H1 (cell line): ENCODE measurements around the gene SEMA4D. TPM values are rescaled to one million over a fixed set of nuclear protein-coding genes. Genes with fewer than 3 reads are reported as not detected.

ENCODE experiments used
- CTCF ChIA-PET: fragments of 300-600 bp; sonication (Branson Sonifier 250); formaldehyde crosslinking; loops from one replicate; lab custom pipeline; 2021; ENCODE audit not compliant: partially characterized antibody; lab: Charles Lee
- POLR2A ChIA-PET: fragments of 300-600 bp; sonication (Branson Sonifier 250); formaldehyde crosslinking; loops from one replicate; lab custom pipeline; 2021; ENCODE audit warnings: inconsistent platforms; ENCODE audit not compliant: partially characterized antibody; lab: Charles Lee
- DNase-seq, 2 experiments: peaks; one replicate each; pipeline versions ENCODE4 v3.0.0 to v3.0.0-alpha.2; 2010 to 2022; ENCODE audit warnings: low spot score in 2 of 2, low read depth in 1 of 2, mixed read lengths in 1 of 2
- FAIRE-seq: peaks from 2 replicates; lab custom pipeline; 2011; peaks lifted over from hg19 to GRCh38; lab: Jason Lieb, UNC
- H2AFZ ChIP-seq: 2 replicates; pipeline ENCODE4 v1.8.1; 2012; ENCODE audit warnings: low read length, inconsistent platforms
- H2AK5ac ChIP-seq: 2 replicates; pipeline ENCODE4 v1.6.1; 2013; ENCODE audit warnings: low read depth, low read length
- H2BK120ac ChIP-seq: replicated peaks from 2 replicates; pipeline ENCODE3; 2013; ENCODE audit warnings: low read depth, low read length, inconsistent platforms
- H2BK12ac ChIP-seq: 2 replicates; pipeline ENCODE4 v1.6.1; 2013; ENCODE audit warnings: low read depth, low read length
- H2BK15ac ChIP-seq: 2 replicates; pipeline ENCODE4 v1.6.1; 2013; ENCODE audit warnings: low read length
- H2BK20ac ChIP-seq: 2 replicates; pipeline ENCODE4 v1.6.1; 2013; ENCODE audit warnings: low read length
- H2BK5ac ChIP-seq: 2 replicates; pipeline ENCODE4 v1.6.1; 2013; ENCODE audit warnings: low read depth, low read length
- H3K14ac ChIP-seq: 2 replicates; pipeline ENCODE4 v1.6.1; 2013; ENCODE audit warnings: inconsistent platforms; ENCODE audit not compliant: insufficient read length
- H3K18ac ChIP-seq: 2 replicates; pipeline ENCODE4 v1.6.1; 2013; ENCODE audit warnings: low read length; ENCODE audit errors: extremely low read depth
- H3K23ac ChIP-seq: 2 replicates; pipeline ENCODE4 v1.6.1; 2013; ENCODE audit warnings: inconsistent platforms; ENCODE audit not compliant: insufficient read length
- H3K23me2 ChIP-seq: 2 replicates; pipeline ENCODE4 v1.6.1; 2013; ENCODE audit warnings: low read depth, low read length
- H3K27ac ChIP-seq: 2 replicates; pipeline ENCODE4 v1.6.1; 2011; ENCODE audit warnings: low read depth, low read length, inconsistent platforms
- H3K27me3 ChIP-seq, 4 experiments: replicated peaks in 1 of 4; 1 replicate in 1 of 4; 2 replicates in 3 of 4; pipeline versions ENCODE4 v1.6.1 to v1.8.1; 2011 to 2013; ENCODE audit warnings: low read length in 3 of 4, mild to moderate bottlenecking in 3 of 4, inconsistent platforms in 2 of 4, mixed read lengths in 2 of 4, moderate library complexity in 1 of 4; ENCODE audit not compliant: control insufficient read depth in 3 of 4, insufficient read depth in 3 of 4; ENCODE audit errors: extremely low read depth in 1 of 4
- H3K36me3 ChIP-seq, 4 experiments: 2 replicates each; pipeline versions ENCODE4 v1.6.1 to v1.8.1; 2011 to 2013; ENCODE audit warnings: mild to moderate bottlenecking in 4 of 4, low read length in 3 of 4, moderate library complexity in 2 of 4, control low read depth in 1 of 4, inconsistent platforms in 1 of 4; ENCODE audit not compliant: insufficient read depth in 4 of 4, control insufficient read depth in 2 of 4
- H3K4ac ChIP-seq: replicated peaks from 2 replicates; pipeline ENCODE3; 2013; ENCODE audit warnings: low read length, low read depth, mixed read lengths, inconsistent platforms; ENCODE audit not compliant: insufficient read length
- H3K4me1 ChIP-seq, 4 experiments: replicated peaks in 1 of 4; 1 replicate in 1 of 4; 2 replicates in 3 of 4; pipeline versions ENCODE4 v1.6.1 to v1.8.1; 2011 to 2013; ENCODE audit warnings: low read length in 3 of 4, inconsistent platforms in 2 of 4, mixed read lengths in 1 of 4; ENCODE audit not compliant: insufficient read depth in 4 of 4, control insufficient read depth in 3 of 4
- H3K4me2 ChIP-seq, 2 experiments: 2 replicates each; pipeline versions ENCODE4 v1.6.1 to v1.8.1; 2011 to 2013; ENCODE audit warnings: low read depth in 2 of 2, low read length in 2 of 2, control low read depth in 1 of 2, inconsistent platforms in 1 of 2, mild to moderate bottlenecking in 1 of 2; ENCODE audit not compliant: insufficient read depth in 1 of 2
- H3K4me3 ChIP-seq, 4 experiments: fragments of 200-600, 300-600 bp in 1 of 4; sonication (generic), shearing (Covaris generic), sonication (Bioruptor Twin) in 1 of 4; 2 replicates each; pipeline versions ENCODE4 v1.5.1 to v1.8.1; 2011 to 2016; ENCODE audit warnings: low read length in 4 of 4, low read depth in 3 of 4, control low read depth in 2 of 4, inconsistent platforms in 2 of 4, mild to moderate bottlenecking in 2 of 4, mixed read lengths in 1 of 4, moderate library complexity in 1 of 4; ENCODE audit not compliant: insufficient read depth in 2 of 4; ENCODE audit errors: extremely low read depth in 1 of 4
- H3K56ac ChIP-seq: replicated peaks from 2 replicates; pipeline ENCODE3; 2013; ENCODE audit warnings: low read depth, mild to moderate bottlenecking, mixed read lengths, low read length, inconsistent platforms; ENCODE audit not compliant: insufficient read length
- H3K79me1 ChIP-seq: 2 replicates; pipeline ENCODE4 v1.6.1; 2013; ENCODE audit warnings: low read depth, low read length, control low read depth
- H3K79me2 ChIP-seq, 2 experiments: 2 replicates each; pipeline versions ENCODE4 v1.6.1 to v1.8.1; 2012 to 2013; ENCODE audit warnings: low read length in 2 of 2, mild to moderate bottlenecking in 2 of 2, inconsistent platforms in 1 of 2; ENCODE audit not compliant: insufficient read depth in 2 of 2, control insufficient read depth in 1 of 2
- H3K9ac ChIP-seq, 4 experiments: replicated peaks in 1 of 4; 1 replicate in 1 of 4; 2 replicates in 3 of 4; pipeline versions ENCODE4 v1.6.1 to v1.8.1; 2011 to 2013; ENCODE audit warnings: low read depth in 3 of 4, low read length in 3 of 4, control low read depth in 2 of 4, mild to moderate bottlenecking in 2 of 4, moderate library complexity in 2 of 4, inconsistent platforms in 1 of 4; ENCODE audit errors: extremely low read depth in 1 of 4
- H3K9me3 ChIP-seq, 2 experiments: 2 replicates each; pipeline versions ENCODE4 v1.6.1 to v1.8.1; 2012 to 2013; ENCODE audit warnings: mild to moderate bottlenecking in 2 of 2, moderate library complexity in 2 of 2, control low read depth in 1 of 2, inconsistent platforms in 1 of 2, low read depth in 1 of 2, low read length in 1 of 2, mixed read lengths in 1 of 2; ENCODE audit not compliant: insufficient read depth in 2 of 2
- H4K20me1 ChIP-seq, 2 experiments: replicated peaks in 1 of 2; 2 replicates each; pipeline versions ENCODE3 to v1.8.1; 2011 to 2013; ENCODE audit warnings: inconsistent platforms in 2 of 2, low read length in 2 of 2, mild to moderate bottlenecking in 1 of 2; ENCODE audit not compliant: insufficient read depth in 2 of 2, control insufficient read depth in 1 of 2
- H4K5ac ChIP-seq: 2 replicates; pipeline ENCODE4 v1.6.1; 2013; ENCODE audit warnings: low read length, low read depth, mixed read lengths, inconsistent platforms; ENCODE audit not compliant: insufficient read length
- H4K8ac ChIP-seq: 2 replicates; pipeline ENCODE4 v1.8.0; 2013; ENCODE audit warnings: mild to moderate bottlenecking, moderate library complexity, low read length, inconsistent platforms; ENCODE audit not compliant: insufficient read depth; ENCODE audit errors: extremely low read depth
- H4K91ac ChIP-seq: replicated peaks from 2 replicates; pipeline ENCODE3; 2013; ENCODE audit warnings: low read length, mixed read lengths, inconsistent platforms; ENCODE audit not compliant: insufficient read length
- BRCA1 ChIP-seq: IDR thresholded peaks from 2 replicates; pipeline ENCODE4 v1.6.1; 2012; ENCODE audit warnings: low read depth, low read length, improper control_type of control experiment
- CREB1 ChIP-seq: IDR thresholded peaks from 2 replicates; pipeline ENCODE4 v1.6.1; 2012; ENCODE audit warnings: inconsistent platforms
- GABPA ChIP-seq: IDR thresholded peaks from 2 replicates; pipeline ENCODE4 v1.6.1; 2011; ENCODE audit warnings: mild to moderate bottlenecking, low read length, moderate library complexity, borderline replicate concordance; ENCODE audit not compliant: insufficient read depth
- GTF2F1 ChIP-seq: IDR thresholded peaks from 2 replicates; pipeline ENCODE4 v1.6.1; 2012; ENCODE audit warnings: low read depth, low read length, improper control_type of control experiment, borderline replicate concordance
- JUND ChIP-seq: IDR thresholded peaks from 2 replicates; pipeline ENCODE4 v1.6.1; 2011; ENCODE audit warnings: mild to moderate bottlenecking, improper control_type of control experiment, low read length
- KDM1A ChIP-seq: fragments of 200-600, 300-600 bp; sonication (generic); IDR thresholded peaks from 2 replicates; pipeline ENCODE4 v1.7.1; 2016; ENCODE audit warnings: mild to moderate bottlenecking, low read length, borderline replicate concordance
- NANOG ChIP-seq: IDR thresholded peaks from 2 replicates; pipeline ENCODE4 v1.6.1; 2011; ENCODE audit warnings: low read length, low read depth, mild to moderate bottlenecking, inconsistent platforms; ENCODE audit not compliant: insufficient read depth, poor library complexity, severe bottlenecking
- POLR2A ChIP-seq, 2 experiments: IDR thresholded peaks; 1 replicate in 1 of 2; 2 replicates in 1 of 2; pipeline ENCODE4 v1.6.1; 2011; ENCODE audit warnings: low read depth in 2 of 2, low read length in 2 of 2, mild to moderate bottlenecking in 2 of 2; ENCODE audit errors: control extremely low read depth in 1 of 2
- RXRA ChIP-seq: IDR thresholded peaks from 2 replicates; pipeline ENCODE4 v1.6.1; 2011; ENCODE audit warnings: low read depth, mild to moderate bottlenecking, low read length, moderate library complexity; ENCODE audit not compliant: insufficient read depth
- SP2 ChIP-seq: IDR thresholded peaks from 2 replicates; pipeline ENCODE4 v1.6.1; 2012; ENCODE audit warnings: mild to moderate bottlenecking, low read length, inconsistent platforms
- TAF7 ChIP-seq: optimal IDR thresholded peaks from 2 replicates; pipeline ENCODE3; 2011; ENCODE audit warnings: low read depth, mild to moderate bottlenecking, inconsistent platforms, low read length, moderate library complexity, borderline replicate concordance
- TBP ChIP-seq: IDR thresholded peaks from 2 replicates; pipeline ENCODE4 v1.6.1; 2011; ENCODE audit warnings: low read depth, low read length, improper control_type of control experiment
- TCF12 ChIP-seq: IDR thresholded peaks from 2 replicates; pipeline ENCODE4 v1.6.1; 2011; ENCODE audit warnings: low read depth, mild to moderate bottlenecking, low read length
- ZNF274 ChIP-seq: IDR thresholded peaks from 2 replicates; pipeline ENCODE4 v1.7.0; 2012; ENCODE audit warnings: low read length, borderline replicate concordance; ENCODE audit errors: extremely low read depth
- WGBS, 2 experiments: shearing (Covaris generic) in 1 of 2; methylation state at CpG; one replicate each; pipeline versions ENCODE4 v1.1.6 to v1.1.7; 2013 to 2015; ENCODE audit warnings: low lambda C conversion rate in 2 of 2, mixed read lengths in 2 of 2, inconsistent platforms in 1 of 2, low coverage in 1 of 2, missing lambda C conversion rate in 1 of 2; ENCODE audit not compliant: insufficient replicate concordance in 2 of 2, insufficient coverage in 1 of 2, insufficient read length in 1 of 2; ENCODE audit errors: extremely low coverage in 1 of 2, missing lambda C conversion rate in 1 of 2; 5-methylcytosine and 5-hydroxymethylcytosine counted together
- polyA plus RNA-seq, 7 experiments: library from polyadenylated mRNA; depleted of rRNA in 3 of 7; stranded (reverse) in 5 of 7; unstranded in 2 of 7; fragments of >200 nt in 5 of 7; fragments of 200-250 nt in 2 of 7; gene quantifications; 1 replicate in 5 of 7; 2 replicates in 1 of 7; 4 replicates in 1 of 7; pipeline versions ENCODE4 v1.2.1 to v1.2.3, GENCODE V29; 2011 to 2013; ENCODE audit warnings: missing spikeins in 2 of 7, mixed read lengths in 2 of 7
- total RNA-seq: library from RNA; stranded (reverse); fragmentation: NEBNext Ultra II Directional; extraction: Animal tissue kit (Norgen Biotek cat#: 25700); gene quantifications from 2 replicates; pipeline ENCODE4 v1.2.1, GENCODE V29; 2021

Gene SEMA4D
- total and polyA plus RNA-seq, 2 of the 8 experiments (the other 6 are each of a cell fraction or from before 2014, with no cell fraction given), result 21.0 to 70.4 TPM

- Histone ChIP-seq H2BK5ac (no peak overlapping the region), H3K79me1 (no peaks in the 10 kb centered on the region), H4K91ac (no peak overlapping the region), H3K18ac (no peak overlapping the region), H4K8ac (no peak overlapping the region), H3K56ac (no peak overlapping the region), H4K5ac (no peak overlapping the region), H3K4me2 (no peak overlapping the region), H3K9ac (no peak overlapping the region), H3K79me2 (no peaks in the 10 kb centered on the region), H3K4me3 (no peak overlapping the region), H2AK5ac (no peak overlapping the region), H3K36me3 (no peaks in the 10 kb centered on the region), H3K9me3 (0 out of 4 replicates have a peak, but pooled peaks cover 0 to 6% of the 10 kb centered on the region in 2 experiments), H2BK15ac (no peak overlapping the region), H3K14ac (no peak overlapping the region), H3K4ac (no peak overlapping the region), H3K4me1 (no peaks in the 10 kb centered on the region), H2BK120ac (no peak overlapping the region), H2BK12ac (no peak overlapping the region), H2AFZ (no peak overlapping the region), H4K20me1 (no peaks in the 10 kb centered on the region), H3K27ac (no peak overlapping the region), H3K27me3 (no peaks in the 10 kb centered on the region; a peak in 1 of 7 replicates), H2BK20ac (no peak overlapping the region), H3K23ac (no peak overlapping the region), H3K23me2 (no peaks in the 10 kb centered on the region)
- DNase-seq (no peak), FAIRE-seq (no peak)
- POLR2A ChIA-PET, result no interaction called here
- CTCF ChIA-PET, result interaction anchor here (0.6 to 5.8 kb wide), 5 partner anchors 15 to 100 kb away, joined by 3 to 28 read pairs (median 4); no protein-coding TSS in a partner anchor
- TF ChIP-seq POLR2A (IDR thresholded peaks at IDR 0.05; ENCODE audit: control extremely low read depth in 1 of 2, low read depth in 2 of 2, low read length in 2 of 2), result no peak
- TF ChIP-seq NANOG, result no peak
- TF ChIP-seq ZNF274, result no peak
- TF ChIP-seq GTF2F1, result no peak
- TF ChIP-seq TBP, result no peak
- TF ChIP-seq RXRA, result no peak
- no peak for TF ChIP-seq BRCA1
- no peak for TF ChIP-seq TCF12
- TF ChIP-seq TAF7, result no peak
- TF ChIP-seq GABPA, result no peak
- no peak for TF ChIP-seq JUND
- no peak for TF ChIP-seq KDM1A
- no peak for TF ChIP-seq CREB1
- TF ChIP-seq SP2, result no peak
- 89% methylated on average over 6 of the region's 6 CpGs; no CpG with 5 or more reads in 1 of the 2 experiments for WGBS, 2 experiments
Observed at GRCh38 chr9:89528540-89528939, 30.6 kb upstream of the SEMA4D start.
